ENCODE results near the gene RALGAPA2. TPM values are rescaled to one million over a fixed set of nuclear protein-coding genes. Genes with fewer than 3 reads are reported as not detected.

RALGAPA2 gene
- total RNA-seq, 1 donor from 2014 or later, result 88.9 TPM

DNA sequence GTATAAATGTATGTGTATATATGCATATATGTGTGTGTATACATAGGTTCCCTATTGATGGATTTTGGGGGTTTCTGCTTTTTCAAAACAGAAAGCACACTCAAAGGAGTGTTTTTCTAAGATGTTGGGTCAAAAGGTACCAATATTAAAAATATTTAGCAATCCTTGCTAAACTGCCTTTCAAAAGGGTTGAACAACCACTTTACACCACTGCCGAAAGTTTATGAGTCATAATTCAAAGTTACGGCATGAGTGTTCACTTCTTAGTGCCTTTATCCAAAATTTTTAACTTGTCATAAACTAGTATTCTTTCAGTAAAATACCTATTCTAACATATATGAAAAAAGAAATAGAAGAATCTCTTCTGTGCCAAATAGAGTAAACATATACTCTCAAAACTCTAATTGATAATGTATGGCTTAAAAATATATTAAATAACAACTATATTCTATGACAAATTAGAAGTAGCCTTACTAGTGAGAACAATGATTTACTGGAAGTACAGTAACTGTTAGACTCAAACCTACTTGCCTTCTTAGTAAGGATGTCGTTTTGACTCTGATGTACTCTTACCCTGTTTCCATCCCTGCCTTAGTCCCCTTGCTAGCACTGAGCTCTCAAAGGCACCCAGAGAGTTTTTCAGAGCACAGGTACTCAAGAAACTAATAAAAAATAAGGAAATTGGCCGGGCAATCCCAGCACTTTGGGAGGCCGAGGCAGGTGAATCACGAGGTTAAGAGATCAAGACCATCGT is 208.5 kb downstream of the RALGAPA2 start:
- H3K9me3 ChIP-seq, result no peaks in the 10 kb centered on the region
- ATAC-seq (no peak), DNase-seq (no peak)
- H3K4me1 ChIP-seq, result peaks cover 1% of the 10 kb centered on the region
- H3K27me3 ChIP-seq, result no peaks in the 10 kb centered on the region
- H3K36me3 ChIP-seq, result peaks cover 90% of the 10 kb centered on the region
- no peak overlapping the region for H3K27ac ChIP-seq
- intact Hi-C loops (cut with DNase I), result no loop called here
- TF ChIP-seq CTCF (IDR thresholded peaks at IDR 0.05), result no peak
- no peak overlapping the region for H3K4me3 ChIP-seq

- no peak for ATAC-seq
- Histone ChIP-seq H3K4me1 (peaks cover 5% of the 10 kb centered on the region), H3K27me3 (no peaks in the 10 kb centered on the region), H3K36me3 (peaks cover 90% of the 10 kb centered on the region), H3K4me3 (no peak overlapping the region), H3K9me3 (no peaks in the 10 kb centered on the region), H3K27ac (no peak overlapping the region)
- DNase-seq, result no peak
- TF ChIP-seq CTCF (IDR thresholded peaks at IDR 0.05), result no peak
- intact Hi-C loops (cut with DNase I), result no loop called here
Measured at GRCh38 chr20:20501128-20501527, 211.3 kb downstream of the RALGAPA2 start.

DNA sequence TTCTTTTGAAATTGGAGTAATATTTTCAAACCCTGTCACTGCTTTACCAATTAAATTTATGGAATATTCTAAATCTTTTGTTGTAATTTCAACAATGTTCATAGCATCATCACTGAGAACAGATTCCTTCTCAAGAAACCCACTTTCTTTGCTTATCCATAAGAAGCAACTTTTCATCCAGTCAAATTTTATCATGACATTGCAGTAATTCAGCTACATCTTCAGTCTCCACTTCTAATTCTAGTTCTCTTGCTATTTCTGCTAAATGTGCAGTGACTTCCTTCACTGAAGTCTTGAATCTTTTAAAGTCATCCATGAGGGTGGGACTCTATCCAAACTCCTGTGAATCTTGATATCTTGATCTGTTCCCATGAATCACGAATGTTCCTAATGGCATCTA is 212.1 kb downstream of the RALGAPA2 start:
- DNase-seq, result no peak
- intact Hi-C loops (cut with DNase I), result no loop called here
- TF ChIP-seq CTCF (IDR thresholded peaks at IDR 0.05), result no peak

DNA sequence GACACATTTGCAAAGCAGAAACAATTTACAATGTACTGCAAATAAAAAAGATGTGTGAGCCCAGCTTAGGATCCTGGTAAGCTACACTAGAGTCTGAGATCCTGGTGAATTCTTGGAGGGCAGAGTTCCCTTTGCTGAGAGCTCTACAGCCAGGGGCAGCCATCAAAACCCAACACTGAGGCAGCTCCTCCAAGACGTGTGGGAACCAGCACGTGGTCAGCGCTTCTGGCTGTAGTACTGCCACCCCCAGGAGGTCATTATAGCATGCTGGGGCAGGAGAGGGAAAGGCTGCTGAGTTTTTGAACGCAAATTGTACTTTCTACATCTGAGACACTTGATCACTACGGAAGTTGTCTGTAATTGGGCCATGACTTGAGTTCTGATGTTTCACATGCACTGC is 213.0 kb downstream of the RALGAPA2 start:
- no peak for ATAC-seq
- peaks cover 5% of the 10 kb centered on the region for H3K4me1 ChIP-seq
- no peaks in the 10 kb centered on the region for H3K9me3 ChIP-seq
- no peaks in the 10 kb centered on the region for H3K27me3 ChIP-seq
- peaks cover 95% of the 10 kb centered on the region for H3K36me3 ChIP-seq
- H3K4me3 ChIP-seq, result no peak overlapping the region
- intact Hi-C loops (cut with DNase I), result no loop called here
- no peak overlapping the region for H3K27ac ChIP-seq
- no peak for TF ChIP-seq CTCF (IDR thresholded peaks at IDR 0.05)
- no peak for DNase-seq

More for the DNA sequence above, 212.1 kb downstream of the RALGAPA2 start:
- no peak overlapping the region for H3K27ac ChIP-seq
- no peaks in the 10 kb centered on the region for H3K9me3 ChIP-seq
- H3K27me3 ChIP-seq, result no peaks in the 10 kb centered on the region
- ATAC-seq, result no peak
- peaks cover 93% of the 10 kb centered on the region for H3K36me3 ChIP-seq
- H3K4me1 ChIP-seq, result peaks cover 5% of the 10 kb centered on the region
- no peak overlapping the region for H3K4me3 ChIP-seq

- no peak overlapping the region for H3K27ac ChIP-seq
- H3K4me3 ChIP-seq, result no peak overlapping the region
- intact Hi-C loops (cut with DNase I), result no loop called here
- H3K27me3 ChIP-seq, result no peaks in the 10 kb centered on the region
- H3K36me3 ChIP-seq, result peaks cover 94% of the 10 kb centered on the region
- TF ChIP-seq CTCF (IDR thresholded peaks at IDR 0.05), result no peak
- DNase-seq, result no peak
- H3K4me1 ChIP-seq, result peaks cover 5% of the 10 kb centered on the region
- no peaks in the 10 kb centered on the region for H3K9me3 ChIP-seq
- ATAC-seq, result no peak
Measured at GRCh38 chr20:20498076-20498861, 214.2 kb downstream of the RALGAPA2 start.
